Measurements from ENCODE around the gene OST4.
"Not testable (repeated sequence)": the region's sequence is repeated elsewhere in the genome, so short reads cannot be mapped to it uniquely, and the experiment has no call there.

The OST4 gene

GRCh38 chr2:27078267-27079194, 7.1 kb upstream of the OST4 start, which contains the start of gene EMILIN1:
EMILIN1 (plus strand) TSS chr2:27078615; CDS start chr2:27079066, 451 bp downstream.
- H3K27ac ChIP-seq: peak within 1 kb of the TSS; percentile 42
- peak; percentile 27 for TF ChIP-seq CTCF (IDR thresholded peaks at IDR 0.05; ENCODE audit: low read depth, low read length, missing control alignments)
- in situ Hi-C loops (cut with HindIII; ENCODE audit: low pct_ligation_motif_present, low sequenced_read_pairs): no loop called here
- H3K4me3 ChIP-seq (ENCODE audit: low read depth, low read length): peak within 1 kb of the TSS; percentile 73
- H3K36me3 ChIP-seq (replicated peaks): peaks cover 3% of the 10 kb centered on the region
- no peaks in the 10 kb centered on the region for H3K27me3 ChIP-seq (replicated peaks)
- peak; percentile 69 for DNase-seq

- in situ Hi-C loops (cut with HindIII; ENCODE audit: low pct_ligation_motif_present, low sequenced_read_pairs): no loop called here
- Histone ChIP-seq H3K4me3 (ENCODE audit: low read depth, low read length) (no peak overlapping the region), H3K36me3 (replicated peaks) (no peaks in the 10 kb centered on the region), H3K27ac (no peak overlapping the region), H3K27me3 (replicated peaks) (no peaks in the 10 kb centered on the region)
- no peak for TF ChIP-seq CTCF (IDR thresholded peaks at IDR 0.05; ENCODE audit: low read depth, low read length, missing control alignments)
- no peak for DNase-seq
Measured at GRCh38 chr2:27077231-27077630, 5.8 kb upstream of the OST4 start.

- no peak for TF ChIP-seq CTCF (IDR thresholded peaks at IDR 0.05; ENCODE audit: low read depth, low read length, missing control alignments)
- DNase-seq: no peak
- in situ Hi-C loops (cut with HindIII; ENCODE audit: low pct_ligation_motif_present, low sequenced_read_pairs): no loop called here
- Histone ChIP-seq H3K27me3 (replicated peaks) (no peaks in the 10 kb centered on the region), H3K4me3 (ENCODE audit: low read depth, low read length) (no peak overlapping the region), H3K36me3 (replicated peaks) (peaks cover under 1% of the 10 kb centered on the region), H3K27ac (no peak overlapping the region)
Measured at GRCh38 chr2:27076323-27076722, 4.9 kb upstream of the OST4 start.

GRCh38 chr2:27075566-27075871, 4.1 kb upstream of the OST4 start:
- H3K27ac ChIP-seq; H3K27me3 ChIP-seq (replicated peaks); in situ Hi-C loops (cut with HindIII; ENCODE audit: low pct_ligation_motif_present, low sequenced_read_pairs); H3K36me3 ChIP-seq (replicated peaks); DNase-seq; H3K4me3 ChIP-seq (ENCODE audit: low read depth, low read length): not testable (repeated sequence)

- Histone ChIP-seq H3K4me3 (ENCODE audit: low read depth, low read length) (no peak overlapping the region), H3K27me3 (replicated peaks) (no peaks in the 10 kb centered on the region), H3K36me3 (replicated peaks) (peaks cover 2% of the 10 kb centered on the region), H3K27ac (no peak overlapping the region)
- DNase-seq: no peak
- no peak for TF ChIP-seq CTCF (IDR thresholded peaks at IDR 0.05; ENCODE audit: low read depth, low read length, missing control alignments)
- in situ Hi-C loops (cut with HindIII; ENCODE audit: low pct_ligation_motif_present, low sequenced_read_pairs): no loop called here
Measured at GRCh38 chr2:27074738-27075565, 3.5 kb upstream of the OST4 start.

GRCh38 chr2:27073782-27074181, 2.3 kb upstream of the OST4 start:
- no peak for TF ChIP-seq CTCF (IDR thresholded peaks at IDR 0.05; ENCODE audit: low read depth, low read length, missing control alignments)
- no peak overlapping the region for H3K27ac ChIP-seq

More at GRCh38 chr2:27073782-27074181, 2.3 kb upstream of the OST4 start:
- no peak overlapping the region for H3K4me3 ChIP-seq (ENCODE audit: low read depth, low read length)
- H3K27me3 ChIP-seq (replicated peaks): no peaks in the 10 kb centered on the region
- in situ Hi-C loops (cut with HindIII; ENCODE audit: low pct_ligation_motif_present, low sequenced_read_pairs): no loop called here
- DNase-seq: no peak
- peaks cover 11% of the 10 kb centered on the region for H3K36me3 ChIP-seq (replicated peaks)

Data from brain microvascular endothelial cell (primary cell).